Measurements from ENCODE around the gene THPO.

THPO gene

DNA sequence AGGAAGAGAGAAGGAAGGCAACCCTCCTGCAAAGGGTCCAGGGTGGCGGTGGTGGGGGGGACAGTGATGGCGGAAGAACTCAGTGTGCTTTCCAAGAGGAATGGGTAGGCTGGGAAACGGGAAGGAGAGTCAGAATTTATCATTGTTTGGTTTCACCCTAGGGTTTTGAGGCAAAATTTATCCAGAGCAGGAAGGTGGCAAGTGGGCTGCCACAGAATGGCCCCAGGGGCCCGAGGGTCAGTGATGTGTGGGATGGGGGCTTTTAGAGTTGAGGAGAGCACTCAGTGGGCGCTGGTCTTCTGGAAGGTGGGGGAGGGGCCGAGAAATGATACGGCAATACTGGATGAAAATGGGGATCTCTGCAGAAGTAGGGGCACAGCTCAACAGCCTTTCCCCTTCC lies 40.0 kb downstream of the THPO start:
- TF ChIP-seq, protein P1, sequence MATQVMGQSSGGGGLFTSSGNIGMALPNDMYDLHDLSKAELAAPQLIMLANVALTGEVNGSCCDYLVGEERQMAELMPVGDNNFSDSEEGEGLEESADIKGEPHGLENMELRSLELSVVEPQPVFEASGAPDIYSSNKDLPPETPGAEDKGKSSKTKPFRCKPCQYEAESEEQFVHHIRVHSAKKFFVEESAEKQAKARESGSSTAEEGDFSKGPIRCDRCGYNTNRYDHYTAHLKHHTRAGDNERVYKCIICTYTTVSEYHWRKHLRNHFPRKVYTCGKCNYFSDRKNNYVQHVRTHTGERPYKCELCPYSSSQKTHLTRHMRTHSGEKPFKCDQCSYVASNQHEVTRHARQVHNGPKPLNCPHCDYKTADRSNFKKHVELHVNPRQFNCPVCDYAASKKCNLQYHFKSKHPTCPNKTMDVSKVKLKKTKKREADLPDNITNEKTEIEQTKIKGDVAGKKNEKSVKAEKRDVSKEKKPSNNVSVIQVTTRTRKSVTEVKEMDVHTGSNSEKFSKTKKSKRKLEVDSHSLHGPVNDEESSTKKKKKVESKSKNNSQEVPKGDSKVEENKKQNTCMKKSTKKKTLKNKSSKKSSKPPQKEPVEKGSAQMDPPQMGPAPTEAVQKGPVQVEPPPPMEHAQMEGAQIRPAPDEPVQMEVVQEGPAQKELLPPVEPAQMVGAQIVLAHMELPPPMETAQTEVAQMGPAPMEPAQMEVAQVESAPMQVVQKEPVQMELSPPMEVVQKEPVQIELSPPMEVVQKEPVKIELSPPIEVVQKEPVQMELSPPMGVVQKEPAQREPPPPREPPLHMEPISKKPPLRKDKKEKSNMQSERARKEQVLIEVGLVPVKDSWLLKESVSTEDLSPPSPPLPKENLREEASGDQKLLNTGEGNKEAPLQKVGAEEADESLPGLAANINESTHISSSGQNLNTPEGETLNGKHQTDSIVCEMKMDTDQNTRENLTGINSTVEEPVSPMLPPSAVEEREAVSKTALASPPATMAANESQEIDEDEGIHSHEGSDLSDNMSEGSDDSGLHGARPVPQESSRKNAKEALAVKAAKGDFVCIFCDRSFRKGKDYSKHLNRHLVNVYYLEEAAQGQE (IDR thresholded peaks at IDR 0.05; ENCODE audit: insufficient read depth in 1 of 2, low read depth in 2 of 2, low read length in 2 of 2) = no peak
- TF ChIP-seq POLR2AphosphoS5 (IDR thresholded peaks at IDR 0.05; ENCODE audit: low read depth, low read length) (no peak), SIN3A (IDR thresholded peaks at IDR 0.05; ENCODE audit: borderline replicate concordance, insufficient read depth, low read length) (no peak), TAF1 (IDR thresholded peaks at IDR 0.05; ENCODE audit: borderline replicate concordance, insufficient read depth, low read length) (no peak), FOXP2 (optimal IDR thresholded peaks at IDR 0.05; ENCODE audit: borderline replicate concordance, extremely low read depth, extremely low read length, insufficient read depth) (no peak)

DNA sequence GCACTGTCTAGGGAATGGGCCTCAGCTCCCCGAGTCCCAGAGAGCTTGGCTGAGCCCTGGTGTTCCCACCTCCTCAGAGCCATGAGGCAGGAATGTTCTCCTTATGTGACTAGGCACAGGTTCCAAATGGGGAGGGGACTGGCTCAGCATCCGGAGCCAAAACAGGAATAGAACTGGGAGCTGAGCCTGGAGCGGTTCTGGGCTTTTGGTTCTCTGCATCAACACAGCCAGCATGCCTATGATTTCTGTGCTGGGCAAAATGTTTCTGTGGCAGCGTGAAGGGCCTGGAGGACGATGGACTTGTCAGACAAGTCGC lies 40.6 kb downstream of the THPO start, which contains the start of gene FAM131A:
Gene FAM131A, plus strand, starts transcription at position 202 of the 316 bp plus-strand sequence. Its CDS starts 31 bp downstream, at position 233.
- no peak for TF ChIP-seq POLR2AphosphoS5 (IDR thresholded peaks at IDR 0.05; ENCODE audit: low read depth, low read length)
- no peak for TF ChIP-seq FOXP2 (optimal IDR thresholded peaks at IDR 0.05; ENCODE audit: borderline replicate concordance, extremely low read depth, extremely low read length, insufficient read depth)
- no peak for TF ChIP-seq TAF1 (IDR thresholded peaks at IDR 0.05; ENCODE audit: borderline replicate concordance, insufficient read depth, low read length)
- TF ChIP-seq SIN3A (IDR thresholded peaks at IDR 0.05; ENCODE audit: borderline replicate concordance, insufficient read depth, low read length) = no peak
- TF ChIP-seq, protein P1 (IDR thresholded peaks at IDR 0.05; ENCODE audit: insufficient read depth in 1 of 2, low read depth in 2 of 2, low read length in 2 of 2) = no peak

DNA sequence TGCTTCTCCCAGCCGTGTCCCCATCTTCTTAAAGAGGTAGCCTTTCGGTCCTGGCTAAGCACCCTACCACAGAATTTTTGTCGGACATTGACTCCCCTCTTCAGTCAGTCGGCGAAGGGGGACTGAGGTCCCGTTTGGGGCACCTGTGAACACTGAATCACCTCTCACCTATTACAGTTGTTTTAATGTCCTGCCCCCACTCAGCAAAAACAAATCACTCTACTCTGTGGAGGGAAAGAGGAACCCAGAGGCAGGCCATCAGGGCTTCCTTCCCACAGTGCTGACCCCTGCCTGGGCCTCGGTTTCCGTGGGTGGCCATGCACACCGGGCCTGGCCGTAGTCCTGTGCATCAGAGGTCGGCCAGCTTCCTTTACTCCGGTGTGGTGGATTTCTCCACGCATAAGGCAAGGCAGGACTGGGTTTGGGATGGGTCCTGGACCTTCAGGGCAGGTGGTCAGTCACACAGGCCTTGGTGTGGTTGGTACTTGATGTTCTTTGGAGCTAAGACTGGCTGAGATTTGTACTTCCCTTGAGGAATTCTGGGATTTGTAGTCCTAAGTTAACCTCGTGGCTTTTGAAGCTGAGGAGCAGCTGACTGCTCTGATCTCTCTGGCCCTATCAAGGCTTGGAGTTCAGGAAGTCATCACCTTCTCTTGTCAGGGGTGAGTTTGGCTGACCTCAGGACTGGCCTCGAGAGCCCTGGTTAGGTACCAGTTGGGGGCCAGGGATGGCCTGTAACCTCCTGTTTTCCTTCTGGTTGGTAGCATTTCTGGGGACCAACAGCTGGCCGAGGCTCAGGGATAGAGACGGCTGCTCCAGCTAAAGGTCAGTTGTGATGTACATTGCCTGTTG lies 41.2 kb downstream of the THPO start:
- no peak for TF ChIP-seq FOXP2 (optimal IDR thresholded peaks at IDR 0.05; ENCODE audit: borderline replicate concordance, extremely low read depth, extremely low read length, insufficient read depth)
- no peak for TF ChIP-seq POLR2AphosphoS5 (IDR thresholded peaks at IDR 0.05; ENCODE audit: low read depth, low read length)
- TF ChIP-seq, protein P1 (IDR thresholded peaks at IDR 0.05; ENCODE audit: insufficient read depth in 1 of 2, low read depth in 2 of 2, low read length in 2 of 2) = no peak
- TF ChIP-seq TAF1 (IDR thresholded peaks at IDR 0.05; ENCODE audit: borderline replicate concordance, insufficient read depth, low read length) = no peak
- TF ChIP-seq SIN3A (IDR thresholded peaks at IDR 0.05; ENCODE audit: borderline replicate concordance, insufficient read depth, low read length) = no peak

DNA sequence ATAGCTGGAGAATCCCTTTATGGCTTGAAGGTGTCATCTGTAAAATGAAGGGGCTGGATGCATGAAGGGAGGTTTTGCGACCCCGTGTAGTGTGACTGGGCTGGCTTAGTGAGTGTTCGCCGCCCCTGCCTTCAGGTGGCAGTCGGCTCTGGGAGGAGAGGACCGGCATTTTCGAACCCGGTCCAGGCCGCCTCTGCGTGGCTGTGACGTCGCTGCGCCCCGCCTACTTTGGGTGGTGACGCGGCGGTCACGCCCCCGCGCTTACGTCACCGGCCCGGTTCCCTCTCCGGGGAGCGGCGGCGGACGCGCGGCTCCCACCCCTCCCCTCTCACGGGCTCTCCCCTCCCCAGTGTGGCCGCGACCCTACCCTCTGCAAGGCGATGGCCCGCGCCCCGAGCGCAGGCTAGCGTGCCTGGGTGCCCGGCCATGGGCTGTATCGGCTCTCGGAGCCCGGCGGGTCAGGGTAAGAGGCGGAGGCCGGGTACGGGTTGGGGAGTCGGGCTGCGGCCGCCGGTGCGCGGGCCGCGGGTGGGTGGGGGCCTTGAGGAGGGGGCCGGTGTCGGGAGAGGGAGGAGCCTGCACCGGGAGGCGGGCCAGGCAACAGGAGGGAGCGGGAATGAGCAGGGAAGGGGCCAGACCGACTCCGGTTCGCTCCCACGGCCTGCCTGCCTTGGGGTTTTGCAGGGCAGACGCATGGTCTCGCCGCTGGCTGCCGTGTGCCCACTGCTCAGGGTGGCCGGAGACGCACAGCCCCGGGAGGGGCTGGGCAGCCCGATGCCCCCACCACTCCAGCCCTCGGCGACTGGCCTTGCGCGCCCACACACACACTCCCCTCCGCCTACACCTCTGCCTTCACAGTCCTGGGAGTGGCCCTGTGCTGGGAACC lies 42.1 kb downstream of the THPO start:
- TF ChIP-seq TAF1 (IDR thresholded peaks at IDR 0.05; ENCODE audit: borderline replicate concordance, insufficient read depth, low read length) (no peak), FOXP2 (optimal IDR thresholded peaks at IDR 0.05; ENCODE audit: borderline replicate concordance, extremely low read depth, extremely low read length, insufficient read depth) (peak; percentile 73), SIN3A (IDR thresholded peaks at IDR 0.05; ENCODE audit: borderline replicate concordance, insufficient read depth, low read length) (no peak), POLR2AphosphoS5 (IDR thresholded peaks at IDR 0.05; ENCODE audit: low read depth, low read length) (peak; percentile 62)
- TF ChIP-seq, protein P1 (IDR thresholded peaks at IDR 0.05; ENCODE audit: insufficient read depth in 1 of 2, low read depth in 2 of 2, low read length in 2 of 2) = no peak

Measured in PFSK-1 (cell line).